Tibial nerve (tissue), 3 donors: Measurements from ENCODE around the gene NIPSNAP3A.

Experiments
- POLR2A ChIP-seq, 2 donors: fragments of 450-650 bp; IDR thresholded peaks; one replicate each; pipeline ENCODE4 v1.6.1; 2017; ENCODE audit warnings: antibody characterized with exemption in 2 of 2, mild to moderate bottlenecking in 2 of 2, moderate library complexity in 2 of 2
- TF ChIP-seq, protein P1 (sequence below), 5 experiments: fragments of 200-600 bp in 3 of 5; fragments of 450-650 bp in 2 of 5; sonication (generic) in 3 of 5; IDR thresholded peaks; one replicate each; pipeline ENCODE4 v1.5.1; 2016 to 2019; ENCODE audit warnings: antibody characterized with exemption in 5 of 5, mild to moderate bottlenecking in 3 of 5, moderate library complexity in 2 of 5

- TF ChIP-seq, protein P1, sequence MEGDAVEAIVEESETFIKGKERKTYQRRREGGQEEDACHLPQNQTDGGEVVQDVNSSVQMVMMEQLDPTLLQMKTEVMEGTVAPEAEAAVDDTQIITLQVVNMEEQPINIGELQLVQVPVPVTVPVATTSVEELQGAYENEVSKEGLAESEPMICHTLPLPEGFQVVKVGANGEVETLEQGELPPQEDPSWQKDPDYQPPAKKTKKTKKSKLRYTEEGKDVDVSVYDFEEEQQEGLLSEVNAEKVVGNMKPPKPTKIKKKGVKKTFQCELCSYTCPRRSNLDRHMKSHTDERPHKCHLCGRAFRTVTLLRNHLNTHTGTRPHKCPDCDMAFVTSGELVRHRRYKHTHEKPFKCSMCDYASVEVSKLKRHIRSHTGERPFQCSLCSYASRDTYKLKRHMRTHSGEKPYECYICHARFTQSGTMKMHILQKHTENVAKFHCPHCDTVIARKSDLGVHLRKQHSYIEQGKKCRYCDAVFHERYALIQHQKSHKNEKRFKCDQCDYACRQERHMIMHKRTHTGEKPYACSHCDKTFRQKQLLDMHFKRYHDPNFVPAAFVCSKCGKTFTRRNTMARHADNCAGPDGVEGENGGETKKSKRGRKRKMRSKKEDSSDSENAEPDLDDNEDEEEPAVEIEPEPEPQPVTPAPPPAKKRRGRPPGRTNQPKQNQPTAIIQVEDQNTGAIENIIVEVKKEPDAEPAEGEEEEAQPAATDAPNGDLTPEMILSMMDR (IDR thresholded peaks at IDR 0.05): no peak
- no peak for TF ChIP-seq POLR2A (IDR thresholded peaks at IDR 0.05)
Observed at GRCh38 chr9:104748359-104749031, 1.0 kb downstream of the NIPSNAP3A start.
